ENCODE measurements around the gene DPP6. TPM values are rescaled to one million over a fixed set of nuclear protein-coding genes. Genes with fewer than 3 reads are reported as not detected.

DPP6 gene
- total and polyA plus RNA-seq, 9 of the 15 experiments (the other 6 are each of a cell fraction or from before 2014, with no cell fraction given) = not detected

DNA sequence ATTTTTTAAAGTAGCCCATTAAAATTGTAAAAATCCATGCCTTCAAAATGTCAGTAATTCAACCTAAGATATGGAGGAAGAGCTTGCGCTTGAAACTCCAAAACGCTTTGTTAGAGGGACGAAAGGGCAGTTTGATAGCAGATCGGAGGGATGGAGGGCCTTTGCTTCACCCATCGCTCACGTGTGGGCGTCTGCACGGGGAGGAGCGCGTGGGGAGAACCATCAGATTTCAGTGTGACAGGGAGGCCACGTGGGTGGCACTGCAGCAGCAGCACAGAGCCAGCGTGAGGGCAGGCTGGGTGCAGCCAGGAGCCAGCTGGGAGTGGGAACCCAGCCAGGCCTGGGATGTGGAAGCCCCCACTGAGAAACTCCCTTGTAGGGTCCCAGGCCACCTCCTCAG is 625.3 kb downstream of the DPP6 start (continued):
- TF ChIP-seq ZNF3 (CRISPR knock-in tag; IDR thresholded peaks at IDR 0.05) (no peak), CCNT2 (IDR thresholded peaks at IDR 0.05; ENCODE audit: borderline replicate concordance, extremely low read depth, insufficient read length, low read depth, low read length) (no peak), TEAD1 (CRISPR knock-in tag; IDR thresholded peaks at IDR 0.05) (no peak), RBM39 (optimal IDR thresholded peaks at IDR 0.05; ENCODE audit: low read depth, low read length) (no peak), MCM7 (IDR thresholded peaks at IDR 0.05) (no peak)
- TF ChIP-seq, protein P1, sequence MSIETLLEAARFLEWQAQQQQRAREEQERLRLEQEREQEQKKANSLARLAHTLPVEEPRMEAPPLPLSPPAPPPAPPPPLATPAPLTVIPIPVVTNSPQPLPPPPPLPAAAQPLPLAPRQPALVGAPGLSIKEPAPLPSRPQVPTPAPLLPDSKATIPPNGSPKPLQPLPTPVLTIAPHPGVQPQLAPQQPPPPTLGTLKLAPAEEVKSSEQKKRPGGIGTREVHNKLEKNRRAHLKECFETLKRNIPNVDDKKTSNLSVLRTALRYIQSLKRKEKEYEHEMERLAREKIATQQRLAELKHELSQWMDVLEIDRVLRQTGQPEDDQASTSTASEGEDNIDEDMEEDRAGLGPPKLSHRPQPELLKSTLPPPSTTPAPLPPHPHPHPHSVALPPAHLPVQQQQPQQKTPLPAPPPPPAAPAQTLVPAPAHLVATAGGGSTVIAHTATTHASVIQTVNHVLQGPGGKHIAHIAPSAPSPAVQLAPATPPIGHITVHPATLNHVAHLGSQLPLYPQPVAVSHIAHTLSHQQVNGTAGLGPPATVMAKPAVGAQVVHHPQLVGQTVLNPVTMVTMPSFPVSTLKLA (conservative IDR thresholded peaks at IDR 0.05) = peak; percentile 70 to 86; a peak in 3 of 4 replicates
- TF ChIP-seq, protein P2, sequence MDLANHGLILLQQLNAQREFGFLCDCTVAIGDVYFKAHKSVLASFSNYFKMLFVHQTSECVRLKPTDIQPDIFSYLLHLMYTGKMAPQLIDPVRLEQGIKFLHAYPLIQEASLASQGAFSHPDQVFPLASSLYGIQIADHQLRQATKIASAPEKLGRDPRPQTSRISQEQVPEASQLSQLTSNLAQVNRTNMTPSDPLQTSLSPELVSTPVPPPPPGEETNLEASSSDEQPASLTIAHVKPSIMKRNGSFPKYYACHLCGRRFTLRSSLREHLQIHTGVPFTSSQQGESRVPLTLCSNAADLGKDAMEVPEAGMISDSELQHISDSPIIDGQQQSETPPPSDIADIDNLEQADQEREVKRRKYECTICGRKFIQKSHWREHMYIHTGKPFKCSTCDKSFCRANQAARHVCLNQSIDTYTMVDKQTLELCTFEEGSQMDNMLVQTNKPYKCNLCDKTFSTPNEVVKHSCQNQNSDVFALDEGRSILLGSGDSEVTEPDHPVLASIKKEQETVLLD (IDR thresholded peaks at IDR 0.05) = no peak
- TF ChIP-seq, protein P3, sequence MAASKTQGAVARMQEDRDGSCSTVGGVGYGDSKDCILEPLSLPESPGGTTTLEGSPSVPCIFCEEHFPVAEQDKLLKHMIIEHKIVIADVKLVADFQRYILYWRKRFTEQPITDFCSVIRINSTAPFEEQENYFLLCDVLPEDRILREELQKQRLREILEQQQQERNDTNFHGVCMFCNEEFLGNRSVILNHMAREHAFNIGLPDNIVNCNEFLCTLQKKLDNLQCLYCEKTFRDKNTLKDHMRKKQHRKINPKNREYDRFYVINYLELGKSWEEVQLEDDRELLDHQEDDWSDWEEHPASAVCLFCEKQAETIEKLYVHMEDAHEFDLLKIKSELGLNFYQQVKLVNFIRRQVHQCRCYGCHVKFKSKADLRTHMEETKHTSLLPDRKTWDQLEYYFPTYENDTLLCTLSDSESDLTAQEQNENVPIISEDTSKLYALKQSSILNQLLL (CRISPR knock-in tag; IDR thresholded peaks at IDR 0.05; ENCODE audit: borderline replicate concordance) = no peak
- TF ChIP-seq, protein P4, sequence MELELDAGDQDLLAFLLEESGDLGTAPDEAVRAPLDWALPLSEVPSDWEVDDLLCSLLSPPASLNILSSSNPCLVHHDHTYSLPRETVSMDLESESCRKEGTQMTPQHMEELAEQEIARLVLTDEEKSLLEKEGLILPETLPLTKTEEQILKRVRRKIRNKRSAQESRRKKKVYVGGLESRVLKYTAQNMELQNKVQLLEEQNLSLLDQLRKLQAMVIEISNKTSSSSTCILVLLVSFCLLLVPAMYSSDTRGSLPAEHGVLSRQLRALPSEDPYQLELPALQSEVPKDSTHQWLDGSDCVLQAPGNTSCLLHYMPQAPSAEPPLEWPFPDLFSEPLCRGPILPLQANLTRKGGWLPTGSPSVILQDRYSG (tag; conservative IDR thresholded peaks at IDR 0.05; ENCODE audit: low read depth) = 0 out of 2 replicates have a peak, but pooled peaks have one; percentile 42
- TF ChIP-seq, protein P5, sequence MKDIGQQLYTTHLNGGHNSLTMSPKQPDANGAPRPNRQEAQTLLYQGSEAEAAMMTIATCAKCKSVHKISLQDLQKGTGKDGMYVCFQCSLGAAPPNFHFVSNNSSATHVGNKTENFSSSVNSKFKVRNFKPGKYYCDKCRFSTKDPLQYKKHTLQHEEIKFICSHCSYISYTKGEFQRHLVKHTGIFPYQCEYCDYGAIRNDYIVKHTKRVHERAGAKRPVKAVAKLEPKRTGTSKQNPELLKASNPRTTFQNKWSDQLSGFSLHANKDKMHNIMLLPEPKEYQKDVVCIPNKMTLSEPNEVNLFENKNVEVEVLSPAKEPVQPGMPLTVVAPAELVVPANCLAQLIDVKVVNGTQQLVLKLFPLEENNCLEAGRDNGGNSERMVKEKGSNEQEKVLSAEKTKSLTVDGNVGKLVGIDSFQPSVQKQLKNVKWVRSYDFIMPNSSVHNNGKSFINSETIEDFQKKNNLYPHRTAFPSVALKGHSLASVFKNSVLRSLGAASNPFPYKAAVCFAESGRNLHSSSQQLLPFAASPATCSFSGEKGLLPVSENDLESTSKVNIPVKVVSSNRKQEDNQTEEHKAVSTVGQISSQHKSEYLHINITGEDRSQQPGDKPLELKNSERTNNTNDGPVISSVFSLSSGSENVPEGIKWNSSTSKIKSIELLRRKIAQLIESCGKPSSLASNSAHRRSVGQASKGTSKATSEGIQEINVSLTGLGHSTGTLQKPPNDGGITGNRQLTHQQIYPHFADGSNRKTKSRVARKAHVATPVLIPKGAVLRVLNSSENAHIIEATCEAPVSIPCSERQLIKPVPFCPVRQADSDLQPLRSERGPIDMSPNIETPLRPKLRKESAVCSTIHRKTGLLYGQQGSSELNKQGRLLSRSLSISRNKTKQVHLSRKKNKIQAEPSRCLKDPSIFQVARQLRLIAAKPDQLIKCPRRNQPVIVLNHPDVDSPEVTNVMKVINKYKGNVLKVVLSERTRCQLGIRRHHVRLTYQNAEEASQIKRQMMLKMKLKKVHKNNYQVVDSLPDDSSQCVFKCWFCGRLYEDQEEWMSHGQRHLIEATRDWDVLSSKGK (CRISPR knock-in tag; IDR thresholded peaks at IDR 0.05) = no peak
- TF ChIP-seq, protein P6, sequence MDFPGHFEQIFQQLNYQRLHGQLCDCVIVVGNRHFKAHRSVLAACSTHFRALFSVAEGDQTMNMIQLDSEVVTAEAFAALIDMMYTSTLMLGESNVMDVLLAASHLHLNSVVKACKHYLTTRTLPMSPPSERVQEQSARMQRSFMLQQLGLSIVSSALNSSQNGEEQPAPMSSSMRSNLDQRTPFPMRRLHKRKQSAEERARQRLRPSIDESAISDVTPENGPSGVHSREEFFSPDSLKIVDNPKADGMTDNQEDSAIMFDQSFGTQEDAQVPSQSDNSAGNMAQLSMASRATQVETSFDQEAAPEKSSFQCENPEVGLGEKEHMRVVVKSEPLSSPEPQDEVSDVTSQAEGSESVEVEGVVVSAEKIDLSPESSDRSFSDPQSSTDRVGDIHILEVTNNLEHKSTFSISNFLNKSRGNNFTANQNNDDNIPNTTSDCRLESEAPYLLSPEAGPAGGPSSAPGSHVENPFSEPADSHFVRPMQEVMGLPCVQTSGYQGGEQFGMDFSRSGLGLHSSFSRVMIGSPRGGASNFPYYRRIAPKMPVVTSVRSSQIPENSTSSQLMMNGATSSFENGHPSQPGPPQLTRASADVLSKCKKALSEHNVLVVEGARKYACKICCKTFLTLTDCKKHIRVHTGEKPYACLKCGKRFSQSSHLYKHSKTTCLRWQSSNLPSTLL (IDR thresholded peaks at IDR 0.05) = no peak
